ENCODE measurements around the gene PODXL2. TPM values are rescaled to one million over a fixed set of nuclear protein-coding genes. Genes with fewer than 3 reads are reported as not detected.

PODXL2 gene
- total RNA-seq, 1 donor from 2014 or later, result 3.3 TPM

DNA sequence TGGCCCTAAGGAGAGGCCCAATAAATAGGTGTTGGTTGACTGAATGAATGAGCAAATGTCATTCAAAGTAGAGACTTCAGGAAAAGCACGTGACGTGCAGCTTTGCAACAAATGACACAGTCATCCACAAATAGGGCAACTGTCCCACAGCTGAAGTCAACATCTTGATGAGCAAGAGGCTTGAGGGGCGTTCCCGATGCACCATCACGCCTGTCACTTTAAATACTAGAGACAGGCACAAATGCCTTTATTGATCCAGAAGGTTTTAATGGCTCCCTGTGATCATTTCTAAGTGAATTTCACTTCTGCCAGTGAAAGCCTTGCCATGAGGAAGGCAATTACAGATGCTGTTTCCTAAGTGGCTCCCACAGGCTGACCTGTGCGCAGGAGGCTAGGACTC is 87.4 kb downstream of the PODXL2 start:
- Mint-ChIP-seq H3K27ac (no peak overlapping the region), H3K27me3 (no peaks in the 10 kb centered on the region), H3K36me3 (ENCODE audit: low read depth) (peaks cover 2% of the 10 kb centered on the region), H3K4me3 (no peak overlapping the region), H3K9me3 (no peaks in the 10 kb centered on the region), H3K4me1 (no peaks in the 10 kb centered on the region)
- ChIA-PET CTCF (no interaction called here), POLR2A (no interaction called here)
- intact Hi-C loops (cut with micrococcal nuclease), result no loop called here
- no peak for ATAC-seq (ENCODE audit: low read depth)
- DNase-seq, result no peak
- TF ChIP-seq, protein P1, sequence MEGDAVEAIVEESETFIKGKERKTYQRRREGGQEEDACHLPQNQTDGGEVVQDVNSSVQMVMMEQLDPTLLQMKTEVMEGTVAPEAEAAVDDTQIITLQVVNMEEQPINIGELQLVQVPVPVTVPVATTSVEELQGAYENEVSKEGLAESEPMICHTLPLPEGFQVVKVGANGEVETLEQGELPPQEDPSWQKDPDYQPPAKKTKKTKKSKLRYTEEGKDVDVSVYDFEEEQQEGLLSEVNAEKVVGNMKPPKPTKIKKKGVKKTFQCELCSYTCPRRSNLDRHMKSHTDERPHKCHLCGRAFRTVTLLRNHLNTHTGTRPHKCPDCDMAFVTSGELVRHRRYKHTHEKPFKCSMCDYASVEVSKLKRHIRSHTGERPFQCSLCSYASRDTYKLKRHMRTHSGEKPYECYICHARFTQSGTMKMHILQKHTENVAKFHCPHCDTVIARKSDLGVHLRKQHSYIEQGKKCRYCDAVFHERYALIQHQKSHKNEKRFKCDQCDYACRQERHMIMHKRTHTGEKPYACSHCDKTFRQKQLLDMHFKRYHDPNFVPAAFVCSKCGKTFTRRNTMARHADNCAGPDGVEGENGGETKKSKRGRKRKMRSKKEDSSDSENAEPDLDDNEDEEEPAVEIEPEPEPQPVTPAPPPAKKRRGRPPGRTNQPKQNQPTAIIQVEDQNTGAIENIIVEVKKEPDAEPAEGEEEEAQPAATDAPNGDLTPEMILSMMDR (IDR thresholded peaks at IDR 0.05), result no peak

GRCh38 chr3:127717357-127718244 is 88.6 kb downstream of the PODXL2 start:
- H3K36me3 Mint-ChIP-seq (ENCODE audit: low read depth), result peaks cover 2% of the 10 kb centered on the region
- ChIA-PET CTCF (no interaction called here), POLR2A (interaction anchor here (0.7 kb wide), 1 partner anchor 435 kb away, joined by 7 read pairs; no protein-coding TSS in a partner anchor)
- no peak overlapping the region for H3K4me3 Mint-ChIP-seq
- H3K9me3 Mint-ChIP-seq, result no peaks in the 10 kb centered on the region
- H3K4me1 Mint-ChIP-seq, result no peaks in the 10 kb centered on the region
- H3K27me3 Mint-ChIP-seq, result no peaks in the 10 kb centered on the region
- ATAC-seq (ENCODE audit: low read depth) (no peak), DNase-seq (no peak)
- H3K27ac Mint-ChIP-seq, result no peak overlapping the region
- intact Hi-C loops (cut with micrococcal nuclease), result no loop called here
- TF ChIP-seq, protein P1 (IDR thresholded peaks at IDR 0.05), result no peak

- ATAC-seq (ENCODE audit: low read depth), result no peak
- CTCF ChIA-PET, result no interaction called here
- H3K4me1 Mint-ChIP-seq, result no peaks in the 10 kb centered on the region
Observed at GRCh38 chr3:127718245-127718915, 89.4 kb downstream of the PODXL2 start.

GRCh38 chr3:127718916-127719290 is 89.9 kb downstream of the PODXL2 start:
- TF ChIP-seq, protein P1 (IDR thresholded peaks at IDR 0.05), result no peak
- Mint-ChIP-seq H3K27me3 (no peaks in the 10 kb centered on the region), H3K36me3 (ENCODE audit: low read depth) (peaks cover 2% of the 10 kb centered on the region), H3K4me1 (no peaks in the 10 kb centered on the region), H3K27ac (no peak overlapping the region), H3K4me3 (no peak overlapping the region), H3K9me3 (no peaks in the 10 kb centered on the region)
- intact Hi-C loops (cut with micrococcal nuclease), result no loop called here
- ATAC-seq (ENCODE audit: low read depth), result no peak
- POLR2A ChIA-PET, result no interaction called here
- CTCF ChIA-PET, result no interaction called here
- no peak for DNase-seq

More at GRCh38 chr3:127718245-127718915, 89.4 kb downstream of the PODXL2 start:
- peaks cover 2% of the 10 kb centered on the region for H3K36me3 Mint-ChIP-seq (ENCODE audit: low read depth)
- H3K27me3 Mint-ChIP-seq, result no peaks in the 10 kb centered on the region
- TF ChIP-seq, protein P1 (IDR thresholded peaks at IDR 0.05), result no peak
- POLR2A ChIA-PET, result no interaction called here
- H3K4me3 Mint-ChIP-seq, result no peak overlapping the region
- no peak for DNase-seq
- H3K27ac Mint-ChIP-seq, result no peak overlapping the region
- no peaks in the 10 kb centered on the region for H3K9me3 Mint-ChIP-seq
- intact Hi-C loops (cut with micrococcal nuclease), result no loop called here

DNA sequence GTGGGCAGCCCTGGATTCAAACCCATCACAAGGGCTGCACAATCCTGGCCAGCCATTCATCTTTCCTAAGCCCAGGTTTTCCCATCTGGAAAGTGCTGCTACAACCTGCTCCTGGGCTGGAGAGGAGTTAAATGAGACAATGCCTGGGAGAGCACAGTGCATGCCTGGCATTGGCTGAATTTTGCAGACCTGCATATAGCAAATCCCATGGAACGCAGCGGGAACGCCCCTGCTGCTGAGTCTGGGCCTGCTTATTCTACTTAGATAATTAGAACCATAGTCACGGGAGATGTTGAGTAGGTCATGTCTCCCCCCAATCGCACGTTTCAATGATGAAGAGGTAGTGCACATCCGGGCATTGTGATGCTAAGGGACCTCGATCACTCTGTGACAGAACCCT is 90.4 kb downstream of the PODXL2 start:
- TF ChIP-seq, protein P1 (IDR thresholded peaks at IDR 0.05), result no peak
- ChIA-PET POLR2A (no interaction called here), CTCF (no interaction called here)
- intact Hi-C loops (cut with micrococcal nuclease), result no loop called here
- DNase-seq, result no peak
- Mint-ChIP-seq H3K9me3 (no peaks in the 10 kb centered on the region), H3K4me1 (no peaks in the 10 kb centered on the region), H3K27ac (no peak overlapping the region), H3K36me3 (ENCODE audit: low read depth) (peaks cover 2% of the 10 kb centered on the region), H3K4me3 (no peak overlapping the region), H3K27me3 (no peaks in the 10 kb centered on the region)
- no peak for ATAC-seq (ENCODE audit: low read depth)
